H1 (cell line): ENCODE measurements around the gene CCDC180. TPM values are rescaled to one million over a fixed set of nuclear protein-coding genes. Genes with fewer than 3 reads are reported as not detected.

Experiments used
- ATF3 ChIP-seq: IDR thresholded peaks from 2 replicates; pipeline ENCODE4 v1.6.1; 2011; ENCODE audit warnings: low read depth, mild to moderate bottlenecking, low read length; ENCODE audit not compliant: insufficient read depth
- BCL11A ChIP-seq, 2 experiments: IDR thresholded peaks; one replicate each; pipeline ENCODE4 v1.6.1; 2011; ENCODE audit warnings: low read depth in 2 of 2, low read length in 2 of 2, mild to moderate bottlenecking in 2 of 2
- CHD7 ChIP-seq: fragments of 300-600 bp; sonication (generic); IDR thresholded peaks from 2 replicates; pipeline ENCODE4 v1.7.1; 2012; ENCODE audit warnings: low read length, moderate library complexity, mild to moderate bottlenecking, inconsistent platforms; ENCODE audit not compliant: insufficient replicate concordance
- CTBP2 ChIP-seq: IDR thresholded peaks from 2 replicates; pipeline ENCODE4 v1.7.0; 2011; ENCODE audit warnings: borderline replicate concordance, mild to moderate bottlenecking, moderate library complexity, mixed read lengths, low read length; ENCODE audit not compliant: insufficient read depth, insufficient read length
- JUN ChIP-seq: IDR thresholded peaks from 2 replicates; pipeline ENCODE4 v1.6.1; 2011; ENCODE audit warnings: low read depth, mild to moderate bottlenecking, improper control_type of control experiment, low read length
- KDM4A ChIP-seq: IDR thresholded peaks from one replicate; pipeline ENCODE4 v1.7.1; 2012; ENCODE audit warnings: low read depth, mild to moderate bottlenecking, moderate library complexity, low read length, inconsistent platforms; ENCODE audit not compliant: severe bottlenecking
- POU5F1 ChIP-seq: IDR thresholded peaks from 2 replicates; pipeline ENCODE4 v1.6.1; 2011; ENCODE audit warnings: low read depth, mild to moderate bottlenecking, low read length, moderate library complexity
- SP1 ChIP-seq: IDR thresholded peaks from 2 replicates; pipeline ENCODE4 v1.6.1; 2011; ENCODE audit warnings: low read depth, low read length
- SRF ChIP-seq: IDR thresholded peaks from 2 replicates; pipeline ENCODE4 v1.6.1; 2011; ENCODE audit warnings: mild to moderate bottlenecking, low read depth, low read length, moderate library complexity
- polyA plus RNA-seq, 7 experiments: library from polyadenylated mRNA; depleted of rRNA in 3 of 7; stranded (reverse) in 5 of 7; unstranded in 2 of 7; fragments of >200 nt in 5 of 7; fragments of 200-250 nt in 2 of 7; gene quantifications; 1 replicate in 5 of 7; 2 replicates in 1 of 7; 4 replicates in 1 of 7; pipeline versions ENCODE4 v1.2.1 to v1.2.3, GENCODE V29; 2011 to 2013; ENCODE audit warnings: missing spikeins in 2 of 7, mixed read lengths in 2 of 7
- total RNA-seq: library from RNA; stranded (reverse); fragmentation: NEBNext Ultra II Directional; extraction: Animal tissue kit (Norgen Biotek cat#: 25700); gene quantifications from 2 replicates; pipeline ENCODE4 v1.2.1, GENCODE V29; 2021

CCDC180 gene
- total and polyA plus RNA-seq, 2 of the 8 experiments (the other 6 are each of a cell fraction or from before 2014, with no cell fraction given) = 2.6 to 8.2 TPM

GRCh38 chr9:97311798-97312500 is 4.5 kb downstream of the CCDC180 start (continued):
- no peak for TF ChIP-seq CHD7
- TF ChIP-seq SP1 = no peak
- no peak for TF ChIP-seq SRF
- TF ChIP-seq CTBP2 = no peak
- no peak for TF ChIP-seq POU5F1
- no peak for TF ChIP-seq KDM4A
- TF ChIP-seq BCL11A (IDR thresholded peaks at IDR 0.05; ENCODE audit: low read depth in 2 of 2, low read length in 2 of 2) = no peak
- no peak for TF ChIP-seq ATF3
- no peak for TF ChIP-seq JUN
- TF ChIP-seq, all 59 proteins: peak for 0
